SU-DHL-6 (cell line): Measurements from ENCODE around the gene CIART.

Experiments used
- H2AFZ ChIP-seq: fragments of 200-600 bp; sonication (generic); 2 replicates; pipeline ENCODE4 v1.6.1; 2014; ENCODE audit warnings: low read depth, mild to moderate bottlenecking, moderate library complexity, mixed read lengths, antibody characterized with exemption, low read length; ENCODE audit not compliant: severe bottlenecking
- H3F3A ChIP-seq: fragments of 200-600 bp; shearing (Covaris generic); 2 replicates; pipeline ENCODE4 v1.6.0; 2016; ENCODE audit warnings: antibody characterized with exemption, mild to moderate bottlenecking; ENCODE audit not compliant: insufficient read depth
- H3K27ac ChIP-seq: fragments of 200-600 bp; sonication (generic); 2 replicates; pipeline ENCODE4 v1.5.1; 2016; ENCODE audit warnings: low read depth, mild to moderate bottlenecking, low read length, moderate library complexity, mixed read lengths
- H3K27me3 ChIP-seq: fragments of 200-600 bp; sonication (generic), shearing (Covaris generic); 2 replicates; pipeline ENCODE4 v1.6.0; 2014; ENCODE audit warnings: mild to moderate bottlenecking, low read length
- H3K36me3 ChIP-seq: fragments of 200-600 bp; sonication (generic); 2 replicates; pipeline ENCODE4 v1.6.1; 2014; ENCODE audit warnings: mild to moderate bottlenecking, low read length, mixed read lengths
- H3K4me2 ChIP-seq: fragments of 300-600, 200-600 bp; shearing (Covaris generic), sonication (generic); 2 replicates; pipeline ENCODE4 v1.6.0; 2014; ENCODE audit warnings: low read length, low read depth, mild to moderate bottlenecking; ENCODE audit not compliant: poor library complexity, severe bottlenecking
- H3K4me3 ChIP-seq: fragments of 200-600 bp; sonication (generic); 2 replicates; pipeline ENCODE4 v1.5.1; 2014; ENCODE audit warnings: antibody characterized with exemption, low read length, mild to moderate bottlenecking, mixed read lengths; ENCODE audit not compliant: insufficient read depth, poor library complexity, severe bottlenecking
- H3K79me2 ChIP-seq: fragments of 200-600 bp; sonication (generic); 2 replicates; pipeline ENCODE4 v1.6.1; 2014; ENCODE audit warnings: mild to moderate bottlenecking, low read length, moderate library complexity; ENCODE audit not compliant: insufficient read depth
- H3K9ac ChIP-seq: fragments of 200-600 bp; sonication (generic); 2 replicates; pipeline ENCODE4 v1.7.0; 2014; ENCODE audit warnings: mild to moderate bottlenecking, low read length
- H3K9me2 ChIP-seq: fragments of 200-600 bp; sonication (generic); replicated peaks from 2 replicates; pipeline ENCODE4 v1.6.1; 2014; ENCODE audit warnings: low read length; ENCODE audit not compliant: insufficient read depth
- H3K9me3 ChIP-seq: fragments of 200-600 bp; sonication (generic); 2 replicates; pipeline ENCODE4 v1.6.1; 2014; ENCODE audit warnings: low read length, mixed read lengths; ENCODE audit not compliant: insufficient read depth
- H4K20me1 ChIP-seq: fragments of 200-600 bp; sonication (generic); 2 replicates; pipeline ENCODE4 v1.6.1; 2014; ENCODE audit warnings: low read depth, mild to moderate bottlenecking, antibody characterized with exemption, low read length, moderate library complexity, mixed read lengths
- EZH2phosphoT487 ChIP-seq: fragments of 200-600 bp; sonication (generic), shearing (Covaris generic); conservative IDR thresholded peaks from 2 replicates; pipeline ENCODE4 v1.6.1; 2018; ENCODE audit warnings: mild to moderate bottlenecking, antibody characterized with exemption, low read length, moderate library complexity, mixed read lengths
- TF ChIP-seq, protein P1 (sequence below): fragments of 200-600 bp; sonication (generic); IDR thresholded peaks from one replicate; pipeline ENCODE4 v1.5.1; 2017; ENCODE audit warnings: antibody characterized with exemption, mild to moderate bottlenecking, low read length, moderate library complexity; ENCODE audit not compliant: insufficient read depth, poor library complexity, severe bottlenecking

CIART gene

DNA sequence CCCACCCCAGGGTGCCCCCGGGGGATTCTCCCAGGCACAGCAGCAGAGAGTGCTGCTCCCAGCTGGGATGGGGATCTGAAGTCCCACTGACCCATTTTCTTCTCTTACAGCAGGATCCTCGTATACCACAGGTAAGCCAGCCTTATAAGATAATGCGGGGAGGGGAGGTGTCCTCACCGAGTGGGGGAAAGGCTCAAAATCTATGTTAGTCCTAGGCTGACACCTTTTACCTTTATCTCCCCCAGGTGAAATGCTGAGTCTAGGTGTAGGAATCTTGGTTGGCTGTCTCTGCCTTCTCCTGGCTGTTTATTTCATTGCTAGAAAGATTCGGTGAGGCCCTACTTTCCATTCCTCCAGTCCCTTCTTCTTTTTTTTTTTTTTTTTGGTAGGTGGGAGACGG, 18.8 kb upstream of the CIART start:
- Histone ChIP-seq H3K9me3 (no peaks in the 10 kb centered on the region), H3K79me2 (peaks cover 15% of the 10 kb centered on the region), H3K36me3 (no peaks in the 10 kb centered on the region)

DNA sequence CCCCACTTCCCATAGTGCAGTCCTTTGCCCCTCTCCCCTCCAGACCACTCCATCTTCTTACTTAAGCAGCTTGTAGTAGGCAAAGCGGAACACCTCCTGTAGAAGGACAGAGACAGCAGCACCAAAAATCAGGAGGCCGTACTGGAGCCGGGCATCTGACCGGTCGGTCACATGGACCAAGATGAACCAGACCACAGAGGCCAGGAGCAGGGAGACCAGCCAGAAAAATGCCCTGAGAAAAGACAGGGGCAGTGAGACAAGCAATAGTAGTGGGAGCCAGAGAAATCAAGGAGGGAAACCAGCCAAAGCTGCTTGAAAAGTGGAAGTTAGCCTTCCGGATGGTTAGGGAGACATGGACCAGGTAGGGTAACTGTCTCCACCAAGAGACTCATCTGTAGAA, 14.5 kb upstream of the CIART start:
- Histone ChIP-seq H3K79me2 (peaks cover 17% of the 10 kb centered on the region), H3F3A (peaks cover 3% of the 10 kb centered on the region; the same call in 1 of the 2 replicates), H3K9ac (peak overlapping the region; percentile 97), H3K27ac (peak overlapping the region; percentile 60; the same call in 1 of the 2 replicates), H3K27me3 (no peaks in the 10 kb centered on the region), H2AFZ (no peak overlapping the region), H3K4me2 (peak overlapping the region; percentile 85), H3K9me2 (no peaks in the 10 kb centered on the region), H4K20me1 (no peaks in the 10 kb centered on the region), H3K9me3 (no peaks in the 10 kb centered on the region), H3K4me3 (peak overlapping the region; percentile 94), H3K36me3 (no peaks in the 10 kb centered on the region)
- TF ChIP-seq, protein P1, sequence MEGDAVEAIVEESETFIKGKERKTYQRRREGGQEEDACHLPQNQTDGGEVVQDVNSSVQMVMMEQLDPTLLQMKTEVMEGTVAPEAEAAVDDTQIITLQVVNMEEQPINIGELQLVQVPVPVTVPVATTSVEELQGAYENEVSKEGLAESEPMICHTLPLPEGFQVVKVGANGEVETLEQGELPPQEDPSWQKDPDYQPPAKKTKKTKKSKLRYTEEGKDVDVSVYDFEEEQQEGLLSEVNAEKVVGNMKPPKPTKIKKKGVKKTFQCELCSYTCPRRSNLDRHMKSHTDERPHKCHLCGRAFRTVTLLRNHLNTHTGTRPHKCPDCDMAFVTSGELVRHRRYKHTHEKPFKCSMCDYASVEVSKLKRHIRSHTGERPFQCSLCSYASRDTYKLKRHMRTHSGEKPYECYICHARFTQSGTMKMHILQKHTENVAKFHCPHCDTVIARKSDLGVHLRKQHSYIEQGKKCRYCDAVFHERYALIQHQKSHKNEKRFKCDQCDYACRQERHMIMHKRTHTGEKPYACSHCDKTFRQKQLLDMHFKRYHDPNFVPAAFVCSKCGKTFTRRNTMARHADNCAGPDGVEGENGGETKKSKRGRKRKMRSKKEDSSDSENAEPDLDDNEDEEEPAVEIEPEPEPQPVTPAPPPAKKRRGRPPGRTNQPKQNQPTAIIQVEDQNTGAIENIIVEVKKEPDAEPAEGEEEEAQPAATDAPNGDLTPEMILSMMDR, result no peak
- TF ChIP-seq EZH2phosphoT487, result no peak

More for the DNA sequence above, 18.8 kb upstream of the CIART start:
- H3K4me3 ChIP-seq, result no peak overlapping the region
- no peak overlapping the region for H2AFZ ChIP-seq
- H3K27ac ChIP-seq, result no peak overlapping the region
- peaks cover 3% of the 10 kb centered on the region; the same call in 1 of the 2 replicates for H3F3A ChIP-seq
- no peak for TF ChIP-seq EZH2phosphoT487
- TF ChIP-seq, protein P1, result no peak
- no peak overlapping the region for H3K4me2 ChIP-seq
- no peaks in the 10 kb centered on the region for H3K27me3 ChIP-seq
- no peaks in the 10 kb centered on the region for H3K9me2 ChIP-seq
- no peaks in the 10 kb centered on the region for H4K20me1 ChIP-seq
- no peak overlapping the region for H3K9ac ChIP-seq

- Histone ChIP-seq H3K27ac (peak overlapping the region; percentile 60), H3K27me3 (no peaks in the 10 kb centered on the region), H3F3A (peaks cover 3% of the 10 kb centered on the region; the same call in 1 of the 2 replicates), H4K20me1 (no peaks in the 10 kb centered on the region), H3K36me3 (no peaks in the 10 kb centered on the region), H3K4me2 (peak overlapping the region; percentile 85), H3K9ac (peak overlapping the region; percentile 97), H2AFZ (peak overlapping the region; percentile 85), H3K9me3 (no peaks in the 10 kb centered on the region), H3K9me2 (no peaks in the 10 kb centered on the region), H3K4me3 (peak overlapping the region; percentile 94), H3K79me2 (peaks cover 17% of the 10 kb centered on the region)
- no peak for TF ChIP-seq EZH2phosphoT487
- TF ChIP-seq, protein P1, result no peak
Observed at GRCh38 chr1:150268340-150268704, 14.0 kb upstream of the CIART start.
